ENCODE measurements around the gene UBE2L3.
A peak's percentile ranks its signal among the peaks of the same experiment; 100 is the strongest.
"Not testable (repeated sequence)": the region's sequence is repeated elsewhere in the genome, so short reads cannot be mapped to it uniquely, and the experiment has no call there.

Gene UBE2L3

GRCh38 chr22:21605887-21606564, 38.5 kb downstream of the UBE2L3 start:
- DNase-seq: no peak

- no peak for DNase-seq
Observed at GRCh38 chr22:21606775-21607174, 39.3 kb downstream of the UBE2L3 start.

- not testable (repeated sequence) for DNase-seq
Observed at GRCh38 chr22:21609556-21610157, 42.1 kb downstream of the UBE2L3 start.

GRCh38 chr22:21611210-21611977, 43.9 kb downstream of the UBE2L3 start:
- DNase-seq: no peak

GRCh38 chr22:21612858-21613257, 45.3 kb downstream of the UBE2L3 start:
- no peak for DNase-seq

GRCh38 chr22:21613553-21614233, 46.2 kb downstream of the UBE2L3 start:
- no peak for DNase-seq

GRCh38 chr22:21615731-21616130, 48.2 kb downstream of the UBE2L3 start:
- no peak for DNase-seq

- not testable (repeated sequence) for DNase-seq
Observed at GRCh38 chr22:21617337-21617736, 49.8 kb downstream of the UBE2L3 start.

GRCh38 chr22:21621025-21621424, 53.5 kb downstream of the UBE2L3 start:
- no peak for DNase-seq

- no peak for DNase-seq
Observed at GRCh38 chr22:21622011-21622918, 54.8 kb downstream of the UBE2L3 start.

GRCh38 chr22:21622919-21623647, 55.6 kb downstream of the UBE2L3 start:
- DNase-seq: no peak

GRCh38 chr22:21623648-21623970, 56.1 kb downstream of the UBE2L3 start:
- DNase-seq: no peak

- DNase-seq: no peak
Observed at GRCh38 chr22:21624120-21624879, 56.8 kb downstream of the UBE2L3 start.

GRCh38 chr22:21624880-21625791, 57.6 kb downstream of the UBE2L3 start:
- DNase-seq: no peak

- no peak for DNase-seq
Observed at GRCh38 chr22:21626073-21626734, 58.7 kb downstream of the UBE2L3 start.

GRCh38 chr22:21626735-21627469, 59.4 kb downstream of the UBE2L3 start:
- peak; percentile 58 for DNase-seq

GRCh38 chr22:21628386-21629254, 61.1 kb downstream of the UBE2L3 start:
- DNase-seq: no peak
